ENCODE results near the gene NELFA.

Gene NELFA

DNA sequence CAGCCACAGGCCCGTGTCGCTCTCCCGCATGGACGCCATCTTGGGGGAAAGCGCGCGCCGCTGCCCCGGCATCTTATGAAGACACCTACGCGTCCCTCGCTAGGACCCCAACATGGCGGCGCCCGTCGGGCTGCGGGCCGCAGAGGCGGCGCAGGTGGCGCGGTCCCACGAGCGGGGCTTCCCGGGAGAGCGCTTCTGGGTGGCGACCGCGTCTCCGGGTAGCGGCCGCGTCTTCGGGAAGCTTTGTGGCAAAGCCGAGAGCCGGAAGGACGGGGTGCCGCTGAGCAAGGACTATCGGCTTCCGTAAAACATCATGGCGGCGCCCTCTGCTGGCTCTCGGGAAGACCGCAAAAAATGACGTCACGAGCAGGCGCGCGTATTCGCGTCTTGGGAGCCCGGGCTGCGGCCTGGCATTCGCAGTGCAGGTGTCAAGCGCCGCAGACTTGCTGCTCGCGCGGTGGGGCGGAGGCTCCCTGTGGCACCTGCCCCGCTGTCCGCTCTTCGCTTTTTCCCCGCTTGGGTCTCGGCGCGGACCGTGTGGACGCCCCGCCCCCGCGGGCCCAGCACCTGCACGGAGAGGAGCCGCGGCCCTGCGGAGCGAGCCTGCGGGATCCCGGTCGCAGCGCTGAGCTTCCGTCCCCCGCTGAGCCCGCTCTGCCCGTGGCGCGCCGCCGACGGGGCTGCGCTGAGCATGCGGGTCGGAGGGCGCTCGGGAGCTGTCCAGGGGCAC is at the start of gene NELFA:
TSS of gene NELFA (minus strand) at position 54 of the 730 bp plus-strand sequence. CDS start at position 39, 15 bp downstream.
- peak; percentile 92 to 93 for DNase-seq (ENCODE audit: low read depth in 2 of 2)

DNA sequence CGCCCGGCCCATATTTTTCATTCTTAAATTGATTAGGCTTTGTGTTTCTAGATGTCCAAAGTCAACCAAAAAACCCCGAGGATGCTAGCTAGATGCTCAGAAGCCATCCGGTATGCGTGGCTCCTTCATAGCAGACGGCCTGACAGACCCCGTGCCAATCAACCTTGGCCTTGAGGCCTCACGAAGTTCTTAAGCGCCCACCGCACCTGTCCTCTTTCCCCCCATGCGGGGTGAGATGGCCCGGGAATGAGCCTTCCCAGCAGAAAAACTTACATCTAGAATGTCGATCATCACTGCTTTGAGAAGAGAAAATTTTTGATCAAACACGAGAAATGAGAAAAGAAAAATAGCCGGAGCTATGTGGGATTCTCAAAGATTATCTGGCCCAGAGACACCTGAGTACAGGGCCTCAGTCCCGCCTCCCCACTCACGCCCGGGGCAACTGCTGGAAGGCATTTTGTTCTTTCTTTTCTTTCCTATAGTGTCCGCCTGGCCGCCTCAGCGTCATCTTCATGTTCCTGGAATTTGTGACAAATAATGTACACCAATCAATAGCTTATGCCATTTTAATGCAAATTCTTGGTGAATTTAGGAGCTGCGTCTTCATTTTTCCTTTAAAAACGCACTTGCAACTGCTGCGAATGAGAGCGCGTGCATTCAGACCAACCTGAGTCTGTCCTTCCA is 48.8 kb upstream of the NELFA start:
- DNase-seq (ENCODE audit: low read depth in 2 of 2) = no peak

GRCh38 chr4:2054217-2054616 is 45.4 kb upstream of the NELFA start:
- DNase-seq (ENCODE audit: low read depth in 2 of 2) = no peak

GRCh38 chr4:2051086-2051485 is 42.3 kb upstream of the NELFA start:
- no peak for DNase-seq (ENCODE audit: low read depth in 2 of 2)

- no peak for DNase-seq (ENCODE audit: low read depth in 2 of 2)
Observed at GRCh38 chr4:2049811-2050210, 41.0 kb upstream of the NELFA start.

DNA sequence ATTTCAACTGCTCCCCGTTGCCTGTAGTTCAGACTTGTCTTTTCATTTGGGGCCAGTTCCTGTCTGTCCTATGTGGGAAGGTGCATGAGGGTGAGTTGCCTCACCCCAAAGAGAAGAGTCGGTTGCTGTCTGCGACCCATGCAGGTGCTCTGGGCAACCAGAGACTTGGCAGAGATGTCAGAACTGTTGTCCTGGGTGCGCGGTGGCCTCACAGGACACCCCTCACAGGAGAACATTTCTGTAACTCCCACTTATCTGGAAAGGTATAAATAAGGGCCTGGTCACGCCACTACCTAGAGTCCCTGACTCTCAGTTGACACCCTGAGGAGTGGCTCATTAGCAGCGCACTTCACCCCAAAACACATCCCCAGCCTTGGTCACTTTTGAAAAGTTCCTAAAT is 40.6 kb upstream of the NELFA start:
- DNase-seq (ENCODE audit: low read depth in 2 of 2) = no peak

DNA sequence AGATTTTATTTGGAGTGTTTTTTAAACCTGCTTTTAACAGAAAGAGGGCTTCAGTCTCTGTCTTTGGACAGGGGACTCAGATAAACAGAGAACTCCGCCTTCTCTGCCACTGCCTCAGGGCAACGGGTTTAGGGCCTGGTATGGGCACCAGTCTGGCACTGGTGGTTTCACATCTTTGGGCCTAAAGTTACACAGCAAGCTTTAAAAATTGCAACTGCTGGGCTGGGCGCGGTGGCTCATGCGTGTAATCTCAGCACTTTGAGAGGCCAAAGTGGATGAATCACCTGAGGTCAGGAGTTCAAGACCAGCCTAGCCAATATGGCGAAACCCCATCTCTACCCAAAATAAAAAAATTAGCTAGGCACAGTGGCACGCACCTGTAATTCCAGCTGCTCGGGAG is 40.1 kb upstream of the NELFA start:
- no peak for DNase-seq (ENCODE audit: low read depth in 2 of 2)

GRCh38 chr4:2047781-2048581 is 39.2 kb upstream of the NELFA start:
- DNase-seq (ENCODE audit: low read depth in 2 of 2) = no peak

GRCh38 chr4:2047031-2047660 is 38.4 kb upstream of the NELFA start:
- no peak for DNase-seq (ENCODE audit: low read depth in 2 of 2)

DNA sequence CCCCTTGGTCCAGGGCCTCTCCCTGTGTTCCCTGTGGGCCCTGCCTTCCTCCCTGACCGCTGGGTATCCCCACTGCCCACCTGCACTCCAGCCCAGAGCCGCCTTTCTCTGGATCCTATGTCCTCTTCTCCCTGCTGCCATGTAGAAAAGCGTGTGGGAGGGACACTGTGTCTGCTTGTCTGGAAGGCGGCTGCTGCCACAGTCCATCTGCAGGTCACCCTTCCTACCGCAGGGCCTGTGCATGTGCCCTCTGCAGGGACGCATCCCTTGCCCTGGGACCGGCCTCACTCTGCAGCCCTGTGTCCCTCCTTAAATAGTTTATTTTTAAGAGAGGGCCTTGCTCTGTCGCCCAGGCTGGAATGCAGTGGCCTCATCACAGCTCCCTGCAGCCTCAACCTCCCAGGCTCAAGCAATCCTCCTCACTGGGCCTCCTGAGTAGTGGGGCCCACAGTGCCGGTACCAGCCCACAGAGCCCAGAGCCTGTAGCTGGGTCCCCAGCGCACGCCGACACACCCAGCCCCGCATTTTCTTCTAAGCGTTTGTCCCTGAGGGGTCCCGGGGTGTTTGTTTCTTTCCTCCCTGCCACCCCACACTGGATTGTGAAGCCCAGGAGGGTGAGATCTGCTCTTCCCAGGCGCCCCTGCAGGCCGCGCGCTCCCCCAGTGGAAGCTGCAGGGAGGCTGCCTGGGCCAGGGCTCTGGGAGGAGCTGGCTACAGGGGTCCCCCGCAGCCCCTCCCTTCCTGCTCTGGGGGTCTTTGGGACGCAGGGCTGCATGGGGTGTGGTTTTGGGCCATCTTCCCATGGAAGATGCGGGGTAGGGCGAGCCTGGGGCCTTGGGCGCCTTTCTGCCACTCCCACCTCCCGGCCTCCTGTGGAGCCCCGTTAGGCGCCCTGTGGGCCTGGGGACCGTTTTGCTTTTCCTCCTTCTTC is 37.5 kb upstream of the NELFA start:
- no peak for DNase-seq (ENCODE audit: low read depth in 2 of 2)

GRCh38 chr4:2045518-2045951 is 36.8 kb upstream of the NELFA start:
- DNase-seq (ENCODE audit: low read depth in 2 of 2) = no peak

GRCh38 chr4:2044542-2045517 is 36.1 kb upstream of the NELFA start:
- no peak for DNase-seq (ENCODE audit: low read depth in 2 of 2)

- no peak for DNase-seq (ENCODE audit: low read depth in 2 of 2)
Observed at GRCh38 chr4:2044119-2044485, 35.3 kb upstream of the NELFA start.

DNA sequence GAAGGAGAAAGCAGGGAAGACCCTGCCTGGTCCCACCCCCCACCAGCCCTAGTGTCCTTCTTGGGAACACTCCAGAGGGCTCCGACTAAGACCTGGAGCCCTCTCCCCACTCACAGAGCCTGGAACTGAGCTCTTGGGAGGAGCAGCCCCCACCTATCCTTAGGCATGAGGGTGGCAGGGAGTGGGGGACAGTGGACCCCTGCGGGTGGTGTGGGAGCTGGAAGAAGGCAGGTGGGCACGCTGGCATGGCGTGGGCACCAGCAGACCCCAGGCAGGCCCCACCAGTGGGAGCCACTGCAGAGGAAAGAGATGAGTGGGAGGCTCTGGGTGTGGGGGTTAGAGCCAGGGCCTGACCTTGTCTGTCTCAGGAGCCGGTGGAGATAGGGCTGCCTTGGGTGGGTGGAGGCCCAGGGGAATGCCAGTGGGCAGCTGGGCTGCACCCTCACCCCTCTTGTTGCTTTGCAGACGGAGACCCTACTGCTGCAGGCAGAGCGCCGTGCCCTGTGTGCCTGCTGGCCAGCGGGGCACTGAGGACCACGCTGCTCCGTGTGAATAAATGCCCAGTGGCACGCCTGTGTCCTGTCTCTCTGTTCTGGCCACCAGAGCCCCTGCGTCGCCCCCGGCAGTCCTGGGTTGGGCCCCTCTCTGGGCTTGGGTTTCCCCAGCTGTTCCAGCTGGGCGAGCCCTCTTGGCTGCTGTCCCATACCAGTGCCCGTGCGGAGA is 34.8 kb upstream of the NELFA start:
- no peak for DNase-seq (ENCODE audit: low read depth in 2 of 2)

GRCh38 chr4:2042947-2043395 is 34.2 kb upstream of the NELFA start:
- no peak for DNase-seq (ENCODE audit: low read depth in 2 of 2)

GRCh38 chr4:2042204-2042946 is 33.6 kb upstream of the NELFA start:
- no peak for DNase-seq (ENCODE audit: low read depth in 2 of 2)

- DNase-seq (ENCODE audit: low read depth in 2 of 2) = peak; percentile 83 to 88
Observed at GRCh38 chr4:2041239-2042130, 32.7 kb upstream of the NELFA start.
